GM12878 (cell line): ENCODE results near the gene WFDC11. TPM values are rescaled to one million over a fixed set of nuclear protein-coding genes. Genes with fewer than 3 reads are reported as not detected.

Source experiments
- ATAC-seq: fragments of 200-7000 bp; cut with Tn5 transposase; 3 replicates; pipeline ENCODE4 v1.9.1; 2020; ENCODE audit warnings: mild to moderate bottlenecking, moderate library complexity
- BruUV-seq: library from RNA; stranded (reverse); fragments of 400-500 nt; replicated peaks from 2 replicates; lab custom pipeline; 2021; lab: Mats Ljungman, UMichigan
- CTCF ChIA-PET: fragments of 300-600 bp; sonication (Branson Sonifier 250); formaldehyde crosslinking; extraction: SDS; loops from one replicate; lab custom pipeline; 2021; ENCODE audit warnings: inconsistent platforms; lab: Yijun Ruan, JAX
- POLR2A ChIA-PET: fragments of 350-600 bp; formaldehyde crosslinking; extraction: SDS; loops from one replicate; lab custom pipeline; 2021; ENCODE audit warnings: inconsistent platforms; lab: Charles Lee
- RAD21 ChIA-PET: fragments of 300-600 bp; sonication (Branson Sonifier 250); formaldehyde crosslinking; loops from one replicate; lab custom pipeline; 2023; ENCODE audit warnings: antibody characterized with exemption; ENCODE audit not compliant: unreplicated experiment; lab: Charles Lee
- SMC1A ChIA-PET: fragments of 300-600 bp; sonication (Branson Sonifier 250); formaldehyde crosslinking; loops from one replicate; lab custom pipeline; 2023; ENCODE audit not compliant: unreplicated experiment, uncharacterized antibody; lab: Charles Lee
- DNase-seq: peaks from one replicate; pipeline ENCODE4 v3.0.0-alpha.2; 2011; ENCODE audit warnings: low read depth, low spot score
- FAIRE-seq: peaks from 3 replicates; lab custom pipeline; 2011; peaks lifted over from hg19 to GRCh38; lab: Jason Lieb, UNC
- H2AFZ ChIP-seq: 2 replicates; pipeline ENCODE4 v1.6.0; 2011; ENCODE audit warnings: low read depth, low read length, control low read depth; ENCODE audit not compliant: control insufficient read depth
- H3K27ac ChIP-seq: 2 replicates; pipeline ENCODE4 v1.5.1; 2011; ENCODE audit warnings: control low read depth; ENCODE audit not compliant: control insufficient read depth, insufficient read depth
- H3K27me3 ChIP-seq, 2 experiments: replicated peaks in 1 of 2; 2 replicates each; pipeline versions ENCODE4 v1.6.0 to v1.6.1; 2011; ENCODE audit warnings: low read length in 1 of 2; ENCODE audit not compliant: control insufficient read depth in 2 of 2, insufficient read depth in 2 of 2
- H3K36me3 ChIP-seq, 2 experiments: 2 replicates each; pipeline ENCODE4 v1.5.1; 2011; ENCODE audit warnings: low read length in 1 of 2; ENCODE audit not compliant: control insufficient read depth in 2 of 2, insufficient read depth in 2 of 2
- H3K4me1 ChIP-seq: 2 replicates; pipeline ENCODE4 v1.6.1; 2011; ENCODE audit warnings: mild to moderate bottlenecking, low read length, moderate library complexity, mixed read lengths; ENCODE audit not compliant: control insufficient read depth, insufficient read depth
- H3K4me2 ChIP-seq: 2 replicates; pipeline ENCODE4 v1.6.0; 2011; ENCODE audit warnings: control low read depth; ENCODE audit not compliant: control insufficient read depth, insufficient read depth
- H3K4me3 ChIP-seq: fragments of 200-600 bp; sonication (generic); 2 replicates; pipeline ENCODE4 v1.5.1; 2016
- H3K79me2 ChIP-seq: 2 replicates; pipeline ENCODE4 v1.6.0; 2011; ENCODE audit warnings: low read length; ENCODE audit not compliant: control insufficient read depth, insufficient read depth
- H3K9ac ChIP-seq: 2 replicates; pipeline ENCODE4 v1.8.0; 2011; ENCODE audit warnings: low read length, control low read depth, mixed read lengths; ENCODE audit not compliant: control insufficient read depth, insufficient read depth
- H3K9me3 ChIP-seq: replicated peaks from 3 replicates; pipeline ENCODE4 v1.5.1; 2011; ENCODE audit warnings: mild to moderate bottlenecking, low read length; ENCODE audit not compliant: control insufficient read depth, insufficient read depth
- H4K20me1 ChIP-seq: 2 replicates; pipeline ENCODE4 v1.6.0; 2011; ENCODE audit not compliant: control insufficient read depth, insufficient read depth
- E4F1 ChIP-seq: fragments of 450-650 bp; IDR thresholded peaks from 2 replicates; pipeline ENCODE4 v1.6.1; 2018; ENCODE audit warnings: borderline replicate concordance, mild to moderate bottlenecking; ENCODE audit not compliant: partially characterized antibody
- KDM1A ChIP-seq: fragments of 200-600 bp; sonication (generic); IDR thresholded peaks from 2 replicates; pipeline ENCODE4 v1.6.1; 2016; ENCODE audit warnings: borderline replicate concordance
- LARP7 ChIP-seq: fragments of 450-650 bp; IDR thresholded peaks from 2 replicates; pipeline ENCODE4 v1.6.1; 2017; ENCODE audit warnings: mild to moderate bottlenecking
- SMAD5 ChIP-seq: IDR thresholded peaks from 2 replicates; pipeline ENCODE4 v1.6.1; 2016; ENCODE audit warnings: antibody characterized with exemption, low read depth
- WGBS: methylation state at CpG from one replicate; pipeline ENCODE4 v1.1.6; 2016; ENCODE audit warnings: low lambda C conversion rate; ENCODE audit not compliant: insufficient replicate concordance, insufficient coverage; ENCODE audit errors: missing lambda C conversion rate; 5-methylcytosine and 5-hydroxymethylcytosine counted together
- in situ Hi-C: fragments of 300-500 bp; cut with MboI; formaldehyde crosslinking; loops from 9 replicates; pipeline ENCODE4 v1.14.3; 2018; ENCODE audit warnings: mixed read lengths
- intact Hi-C: fragments of 100-400 bp; cut with micrococcal nuclease; formaldehyde crosslinking; loops from one replicate; pipeline ENCODE4 v1.14.2; 2022; ENCODE audit not compliant: unreplicated experiment
- polyA plus RNA-seq, 11 experiments: library from polyadenylated mRNA; depleted of rRNA in 4 of 11; unstranded in 6 of 11; stranded (reverse) in 5 of 11; fragments of >200 nt; fragmentation: Nextera tagmentation in 4 of 11; fragmentation: Illumina TruSeq in 1 of 11; extraction: Ambion mirVana in 4 of 11; extraction: Trizol in 1 of 11; gene quantifications; 1 replicate in 1 of 11; 2 replicates in 10 of 11; pipeline versions ENCODE4 v1.2.1 to v1.2.3, GENCODE V29; 2011 to 2016; ENCODE audit warnings: inconsistent platforms in 2 of 11, missing spikeins in 2 of 11, low read depth in 1 of 11
- total RNA-seq, 4 experiments: library from RNA; depleted of rRNA in 3 of 4; stranded (reverse); fragments of >200 nt in 3 of 4; fragmentation: Illumina TruSeq in 1 of 4; extraction: Trizol in 1 of 4; gene quantifications; 2 replicates each; pipeline versions ENCODE4 v1.2.1 to v1.2.3, GENCODE V29; 2013 to 2021

WFDC11 gene
- total and polyA plus RNA-seq, 10 of the 15 experiments (the other 5 are each of a cell fraction or from before 2014, with no cell fraction given): not detected

- BruUV-seq: no TSS peak
- POLR2A ChIA-PET: no interaction called here
- FAIRE-seq (no peak), DNase-seq (no peak), ATAC-seq (no peak)
- Histone ChIP-seq H3K4me3 (no peak overlapping the region), H3K27ac (no peak overlapping the region), H3K79me2 (no peaks in the 10 kb centered on the region), H3K4me2 (no peak overlapping the region), H3K27me3 (peaks cover 0 to 5% of the 10 kb centered on the region in 2 experiments; a peak in 1 of 4 replicates), H4K20me1 (no peaks in the 10 kb centered on the region), H3K9ac (no peak overlapping the region), H3K4me1 (no peaks in the 10 kb centered on the region), H3K9me3 (no peaks in the 10 kb centered on the region), H3K36me3 (no peaks in the 10 kb centered on the region), H2AFZ (no peak overlapping the region)
- no peak for TF ChIP-seq KDM1A
- TF ChIP-seq LARP7: no peak
- SMC1A ChIA-PET: no interaction called here
- intact Hi-C loops: no loop called here
- RAD21 ChIA-PET: interaction anchor here (0.5 kb wide), 1 partner anchor 155 kb away, joined by 4 read pairs; no protein-coding TSS in a partner anchor
- WGBS: 56% methylated on average over 2 of the region's 2 CpGs
- CTCF ChIA-PET: interaction anchor here (0.8 kb wide), 1 partner anchor 28 kb away, joined by 3 read pairs; no protein-coding TSS in a partner anchor
- in situ Hi-C loops: no loop called here
Measured at GRCh38 chr20:45617591-45617990, 52.4 kb downstream of the WFDC11 start.

GRCh38 chr20:45612314-45612713 lies 57.7 kb downstream of the WFDC11 start:
- CTCF ChIA-PET: no interaction called here
- SMC1A ChIA-PET: interaction anchor here (0.7 to 1.2 kb wide), 2 partner anchors 16 to 438 kb away, joined by 3 read pairs; partner anchors contain the start of gene PI3

More at GRCh38 chr20:45612314-45612713, 57.7 kb downstream of the WFDC11 start:
- Histone ChIP-seq H3K27me3 (peaks cover 0 to 5% of the 10 kb centered on the region in 2 experiments; a peak in 1 of 4 replicates), H3K4me2 (no peak overlapping the region), H3K27ac (no peak overlapping the region), H4K20me1 (no peaks in the 10 kb centered on the region), H3K4me1 (no peaks in the 10 kb centered on the region), H3K9ac (no peak overlapping the region), H3K4me3 (no peak overlapping the region), H3K79me2 (no peaks in the 10 kb centered on the region), H2AFZ (no peak overlapping the region), H3K9me3 (no peaks in the 10 kb centered on the region; the same call in 2 of the 3 replicates), H3K36me3 (no peaks in the 10 kb centered on the region)
- ATAC-seq (no peak), FAIRE-seq (no peak), DNase-seq (no peak)
- no peak for TF ChIP-seq SMAD5
- no peak for TF ChIP-seq E4F1
- intact Hi-C loops (no loop called here), in situ Hi-C loops (no loop called here)
- ChIA-PET POLR2A (no interaction called here), RAD21 (no interaction called here)
- BruUV-seq: no TSS peak
